Kidney (tissue), 14 donors: Measurements from ENCODE around the gene ISL2. TPM values are rescaled to one million over a fixed set of nuclear protein-coding genes. Genes with fewer than 3 reads are reported as not detected.
"Not testable (repeated sequence)": the region's sequence is repeated elsewhere in the genome, so short reads cannot be mapped to it uniquely, and the experiment has no call there.

Experiments
- DNase-seq, 5 donors: peaks; one replicate each; pipeline ENCODE4 v3.0.0-alpha.2; 2013 to 2020
- FAIRE-seq: peaks from 2 replicates; lab custom pipeline; 2012; peaks lifted over from hg19 to GRCh38; lab: Jason Lieb, UNC
- H3K27ac ChIP-seq, 2 donors: one replicate each; pipeline ENCODE4 v1.7.0; 2013; ENCODE audit warnings: low read depth in 2 of 2, low read length in 2 of 2, inconsistent platforms in 1 of 2
- H3K27me3 ChIP-seq: one replicate; pipeline ENCODE4 v1.7.1; 2013; ENCODE audit warnings: low read length, inconsistent platforms; ENCODE audit not compliant: control insufficient read depth, insufficient read depth
- H3K36me3 ChIP-seq, 3 donors: one replicate each; pipeline versions ENCODE4 v1.7.0 to v1.7.1; 2013; ENCODE audit warnings: low read length in 3 of 3, control low read depth in 1 of 3, inconsistent platforms in 1 of 3; ENCODE audit not compliant: insufficient read depth in 3 of 3, control insufficient read depth in 2 of 3
- H3K4me1 ChIP-seq, 3 donors: one replicate each; pipeline versions ENCODE4 v1.7.0 to v1.7.1; 2013; ENCODE audit warnings: low read length in 3 of 3, inconsistent platforms in 1 of 3, low read depth in 1 of 3; ENCODE audit not compliant: control insufficient read depth in 2 of 3, insufficient read depth in 2 of 3
- H3K4me3 ChIP-seq, 3 donors: one replicate each; pipeline versions ENCODE4 v1.7.0 to v1.8.1; 2013; ENCODE audit warnings: low read length in 3 of 3, control low read depth in 1 of 3, inconsistent platforms in 1 of 3
- H3K9ac ChIP-seq, 3 donors: one replicate each; pipeline versions ENCODE4 v1.7.0 to v1.7.1; 2013; ENCODE audit warnings: low read length in 3 of 3, control low read depth in 1 of 3, inconsistent platforms in 1 of 3
- H3K9me3 ChIP-seq, 3 donors: one replicate each; pipeline versions ENCODE4 v1.7.0 to v1.7.1; 2013; ENCODE audit warnings: low read length in 3 of 3, control low read depth in 1 of 3, inconsistent platforms in 1 of 3; ENCODE audit not compliant: control insufficient read depth in 2 of 3, insufficient read depth in 1 of 3
- intact Hi-C: fragments of 100-400 bp; cut with DNase I; formaldehyde crosslinking; loops from one replicate; pipeline ENCODE4 v1.11.1; 2022
- polyA plus RNA-seq: library from polyadenylated mRNA; stranded (reverse); fragments of 350-450 nt; fragmentation: Illumina TruSeq; extraction: RNeasy Lipid Tissue Mini Kit (QIAGEN cat#74804); gene quantifications from one replicate; pipeline ENCODE4 v1.2.3, GENCODE V29; 2014; ENCODE audit warnings: low read depth, low replicate concordance; ENCODE audit not compliant: insufficient read depth
- total RNA-seq: library from RNA; stranded (reverse); fragmentation: NEBNext Ultra II Directional; extraction: Animal tissue kit (Norgen Biotek cat#: 25700); gene quantifications from one replicate; pipeline ENCODE4 v1.2.1, GENCODE V29; 2021
- TF ChIP-seq, protein P1 (sequence below): IDR thresholded peaks from 3 replicates; pipeline ENCODE4 v1.5.1; 2012; ENCODE audit warnings: mild to moderate bottlenecking, moderate library complexity, borderline replicate concordance; ENCODE audit not compliant: insufficient read depth; ENCODE audit errors: extremely low read depth
- donor health status: control.
- donor health status: control.
- donor health status: control.
- donor health status: control.
- donor health status: control.
- donor health status: DM: yes; HTN: yes; CAD: no.
- donor health status: Normal renal cell carcinoma (clear cell type).

The ISL2 gene
- total and polyA plus RNA-seq, 2 donors from 2014 or later: 0.44 TPM; not detected in 1

DNA sequence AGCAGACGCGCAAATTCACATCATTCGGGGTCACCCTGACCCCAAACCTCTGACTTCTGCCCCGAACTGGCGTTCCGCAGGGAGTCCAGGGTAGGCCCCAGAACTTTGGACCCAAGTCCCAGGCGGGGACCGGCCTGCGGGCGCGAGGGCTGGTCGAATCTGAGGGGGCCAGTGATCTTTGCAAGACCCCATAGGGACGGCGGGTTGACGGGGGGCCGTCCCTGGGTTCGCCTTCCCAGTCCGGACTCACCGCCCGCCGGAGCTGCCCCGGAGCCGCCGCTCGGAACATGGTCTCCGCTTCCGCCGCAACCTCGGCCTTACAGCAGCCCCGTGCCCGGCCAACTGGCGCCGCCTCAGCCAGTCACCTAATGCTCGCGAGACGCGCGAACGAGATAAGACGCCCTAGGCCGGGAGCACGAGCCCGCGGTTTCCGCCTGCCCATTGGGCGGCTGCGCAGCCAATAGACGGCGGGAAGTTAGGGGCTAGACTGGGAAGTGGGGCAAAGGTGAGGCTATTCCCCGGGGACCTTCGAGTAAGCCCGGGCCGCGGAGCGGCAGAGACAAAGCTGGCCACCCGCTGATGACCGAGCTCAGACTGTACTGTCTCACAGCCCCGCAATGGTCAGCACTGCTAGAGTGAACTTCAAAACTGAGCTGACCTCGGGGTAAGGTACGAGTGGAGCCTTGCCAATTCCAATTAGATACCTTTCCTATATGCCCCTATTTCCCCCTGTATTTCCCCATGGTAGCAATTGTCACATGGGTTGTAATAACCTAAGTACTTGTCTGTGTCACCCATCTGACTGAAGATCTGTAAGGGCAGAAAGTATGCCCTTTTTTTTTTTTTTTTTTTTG lies 25.2 kb upstream of the ISL2 start, which contains the start of gene ETFA:
Gene ETFA (minus strand): TSS at position 370 of the 854 bp plus-strand sequence. CDS start 81 bp downstream, at position 289.
- intact Hi-C loops: no loop called here
- Histone ChIP-seq H3K4me1 (peaks cover 0 to 4% (median 0%) of the 10 kb centered on the region in 3 donors), H3K27ac (peak within 1 kb of the TSS; percentile 87 to 92), H3K36me3 (no peaks in the 10 kb centered on the region), H3K27me3 (no peaks in the 10 kb centered on the region), H3K4me3 (peak within 1 kb of the TSS; percentile 85 to 96 (median 89)), H3K9ac (peak within 1 kb of the TSS; percentile 64 to 100 (median 97)), H3K9me3 (no peaks in the 10 kb centered on the region)
- no peak for FAIRE-seq
- DNase-seq: peak; percentile 96 to 99 (median 98)
- TF ChIP-seq, protein P1, sequence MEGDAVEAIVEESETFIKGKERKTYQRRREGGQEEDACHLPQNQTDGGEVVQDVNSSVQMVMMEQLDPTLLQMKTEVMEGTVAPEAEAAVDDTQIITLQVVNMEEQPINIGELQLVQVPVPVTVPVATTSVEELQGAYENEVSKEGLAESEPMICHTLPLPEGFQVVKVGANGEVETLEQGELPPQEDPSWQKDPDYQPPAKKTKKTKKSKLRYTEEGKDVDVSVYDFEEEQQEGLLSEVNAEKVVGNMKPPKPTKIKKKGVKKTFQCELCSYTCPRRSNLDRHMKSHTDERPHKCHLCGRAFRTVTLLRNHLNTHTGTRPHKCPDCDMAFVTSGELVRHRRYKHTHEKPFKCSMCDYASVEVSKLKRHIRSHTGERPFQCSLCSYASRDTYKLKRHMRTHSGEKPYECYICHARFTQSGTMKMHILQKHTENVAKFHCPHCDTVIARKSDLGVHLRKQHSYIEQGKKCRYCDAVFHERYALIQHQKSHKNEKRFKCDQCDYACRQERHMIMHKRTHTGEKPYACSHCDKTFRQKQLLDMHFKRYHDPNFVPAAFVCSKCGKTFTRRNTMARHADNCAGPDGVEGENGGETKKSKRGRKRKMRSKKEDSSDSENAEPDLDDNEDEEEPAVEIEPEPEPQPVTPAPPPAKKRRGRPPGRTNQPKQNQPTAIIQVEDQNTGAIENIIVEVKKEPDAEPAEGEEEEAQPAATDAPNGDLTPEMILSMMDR: no peak

DNA sequence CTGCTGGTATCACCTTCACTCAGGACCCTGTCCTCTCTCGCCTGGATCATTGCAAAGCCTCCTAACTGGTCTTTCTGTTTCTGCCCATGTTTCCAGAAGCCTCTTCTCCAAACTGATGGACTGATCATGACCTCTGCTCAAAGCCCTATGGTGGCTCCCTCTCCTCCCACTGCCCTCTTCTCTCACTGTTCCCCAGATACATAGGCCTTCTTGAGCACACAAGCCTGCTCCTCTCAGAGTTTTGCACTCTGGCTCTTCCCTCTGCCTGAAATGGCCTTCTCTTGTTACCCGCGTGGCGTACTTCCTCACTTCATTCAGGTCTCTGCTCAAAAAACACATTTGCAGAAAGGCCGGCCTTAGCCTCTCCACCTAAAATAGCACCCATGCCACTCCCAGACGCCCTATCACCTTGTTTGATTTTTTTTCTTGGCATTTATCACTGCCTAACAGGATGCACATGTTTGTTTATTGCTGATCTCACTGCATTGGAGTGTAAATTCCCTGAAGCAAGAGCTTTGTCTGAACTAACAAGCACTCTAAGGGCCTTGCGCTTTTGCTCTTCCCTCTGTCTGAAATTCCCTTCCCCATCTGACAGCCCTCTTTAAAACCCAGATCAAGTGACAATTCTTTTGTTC lies 23.9 kb upstream of the ISL2 start:
- Histone ChIP-seq H3K9ac (no peak overlapping the region), H3K9me3 (no peaks in the 10 kb centered on the region), H3K36me3 (no peaks in the 10 kb centered on the region), H3K27me3 (no peaks in the 10 kb centered on the region), H3K4me1 (peaks cover 0 to 4% (median 0%) of the 10 kb centered on the region in 3 donors), H3K27ac (no peak overlapping the region), H3K4me3 (no peak overlapping the region)
- TF ChIP-seq, protein P1: no peak
- FAIRE-seq (no peak), DNase-seq (no peak)
- intact Hi-C loops: no loop called here

DNA sequence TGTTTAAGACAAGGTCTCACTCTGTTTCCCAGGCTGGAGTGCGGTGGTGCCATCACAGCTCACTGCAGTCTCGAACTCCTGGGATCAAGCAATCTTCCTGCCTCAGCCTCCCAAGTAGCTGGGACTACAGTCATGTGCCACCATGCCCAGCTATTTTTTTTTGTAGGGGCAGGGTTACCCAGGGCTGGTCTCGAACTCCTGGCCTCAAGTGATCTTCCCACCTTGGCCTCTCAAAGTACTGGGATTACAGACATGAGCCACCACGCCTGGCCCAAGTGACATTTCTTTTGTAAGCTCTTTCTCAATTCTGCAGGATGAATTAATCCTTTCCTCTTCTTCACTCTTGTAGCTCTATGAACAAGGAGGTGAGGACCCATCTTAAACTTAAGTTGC lies 23.4 kb upstream of the ISL2 start:
- intact Hi-C loops, H3K9ac ChIP-seq, DNase-seq, H3K27ac ChIP-seq, H3K4me1 ChIP-seq, H3K9me3 ChIP-seq, H3K36me3 ChIP-seq, FAIRE-seq, H3K27me3 ChIP-seq, H3K4me3 ChIP-seq: not testable (repeated sequence)

DNA sequence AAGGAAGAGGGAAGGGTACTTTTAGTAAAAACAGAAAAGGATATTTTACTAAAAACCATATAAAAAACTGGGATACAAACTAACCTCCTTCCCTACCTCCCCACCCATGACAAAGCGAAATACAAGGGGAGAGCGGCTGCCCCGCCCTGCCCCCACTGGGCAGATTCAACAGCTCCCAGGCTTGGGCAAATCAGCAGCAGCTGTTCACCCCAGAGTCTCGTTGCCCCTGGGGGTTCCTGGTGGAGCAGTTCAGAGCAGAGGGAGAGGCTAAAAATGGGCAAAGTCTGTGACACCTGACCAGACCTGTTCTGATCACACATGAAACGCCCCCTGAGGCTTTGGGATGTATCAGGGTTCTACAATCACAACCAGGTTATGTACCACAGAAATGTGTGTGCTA lies 22.8 kb upstream of the ISL2 start:
- FAIRE-seq (no peak), DNase-seq (no peak)
- peaks cover 0 to 4% (median 0%) of the 10 kb centered on the region in 3 donors for H3K4me1 ChIP-seq
- H3K9ac ChIP-seq: no peak overlapping the region
- TF ChIP-seq, protein P1: no peak
- H3K27ac ChIP-seq: no peak overlapping the region
- no peaks in the 10 kb centered on the region for H3K27me3 ChIP-seq
- intact Hi-C loops: no loop called here
- H3K36me3 ChIP-seq: no peaks in the 10 kb centered on the region
- no peak overlapping the region for H3K4me3 ChIP-seq
- H3K9me3 ChIP-seq: no peaks in the 10 kb centered on the region
